OCI-M2 (cell line): Measurements from ENCODE around the gene FXYD5.

Experiments
- DNase-seq: peaks from one replicate; lab custom pipeline; 2025; ENCODE audit not compliant: unreplicated experiment; lab: John Stamatoyannopoulos, UW

The FXYD5 gene

DNA sequence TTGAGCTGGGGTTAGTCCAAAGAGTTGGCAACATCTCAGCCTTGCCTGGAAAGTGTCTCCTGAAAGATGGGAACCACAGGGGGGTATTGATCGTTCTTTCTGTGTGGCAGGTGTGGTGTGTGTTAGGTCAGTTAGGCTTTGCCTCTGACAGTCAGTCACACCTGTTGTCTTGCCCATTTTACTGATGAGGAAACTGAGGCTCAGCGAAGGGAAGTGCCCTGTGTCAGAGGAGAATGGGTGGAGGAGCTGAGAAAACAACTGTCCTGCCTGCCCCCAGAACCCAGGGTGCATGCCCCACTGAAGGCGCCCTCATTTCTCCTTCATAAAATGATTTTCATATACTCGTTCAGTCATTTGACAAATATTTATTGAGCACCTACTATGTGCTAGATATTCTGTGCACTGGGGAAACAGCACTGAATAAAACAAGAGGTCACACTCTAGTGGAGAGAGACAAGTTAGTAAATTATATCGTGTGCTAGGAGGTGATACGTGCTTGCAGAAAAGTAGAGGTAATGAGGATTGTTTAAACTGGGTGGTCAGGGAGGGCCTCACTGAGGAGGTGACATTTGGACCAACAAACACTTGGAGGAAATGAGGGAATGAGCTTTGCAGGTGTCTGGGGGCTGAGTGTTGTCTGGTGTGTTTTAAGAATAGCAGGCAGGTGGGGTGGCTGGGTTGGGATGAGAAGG lies 1.6 kb downstream of the FXYD5 start:
- DNase-seq: no peak

DNA sequence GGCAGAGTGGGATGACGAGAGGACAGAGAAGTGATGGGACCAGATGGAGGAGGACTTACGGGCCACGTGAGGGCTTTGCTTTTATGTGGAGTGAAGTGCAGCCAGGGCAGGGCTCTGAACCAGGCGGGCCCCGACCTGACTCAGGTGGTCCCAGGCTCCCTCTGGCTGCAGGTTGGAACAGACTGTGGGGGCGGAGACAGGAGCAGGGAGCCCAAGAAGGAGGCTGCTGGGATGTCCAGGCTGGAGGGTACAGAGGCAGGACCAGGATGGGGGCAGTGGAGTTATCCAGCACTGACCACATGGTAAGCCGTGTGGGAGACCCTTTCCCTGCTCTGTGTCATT lies 2.1 kb downstream of the FXYD5 start:
- no peak for DNase-seq

DNA sequence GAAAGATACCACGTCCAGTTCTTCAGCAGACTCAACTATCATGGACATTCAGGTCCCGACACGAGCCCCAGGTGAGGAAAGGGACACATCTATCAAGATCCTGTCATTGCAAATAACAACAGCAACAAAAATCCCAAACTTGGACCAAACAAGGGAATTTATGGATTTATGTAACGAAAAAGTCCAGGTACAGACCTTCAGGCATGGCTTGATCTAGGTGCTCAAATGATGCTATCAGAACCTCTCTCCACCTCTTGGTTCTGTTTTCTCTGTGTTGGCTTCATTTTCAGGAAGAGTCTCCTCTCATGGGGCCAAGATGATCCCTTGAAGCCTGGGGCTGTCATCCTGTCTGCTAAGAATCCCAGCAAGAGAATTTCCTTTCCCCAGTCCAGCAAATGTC lies 2.9 kb downstream of the FXYD5 start:
- no peak for DNase-seq

DNA sequence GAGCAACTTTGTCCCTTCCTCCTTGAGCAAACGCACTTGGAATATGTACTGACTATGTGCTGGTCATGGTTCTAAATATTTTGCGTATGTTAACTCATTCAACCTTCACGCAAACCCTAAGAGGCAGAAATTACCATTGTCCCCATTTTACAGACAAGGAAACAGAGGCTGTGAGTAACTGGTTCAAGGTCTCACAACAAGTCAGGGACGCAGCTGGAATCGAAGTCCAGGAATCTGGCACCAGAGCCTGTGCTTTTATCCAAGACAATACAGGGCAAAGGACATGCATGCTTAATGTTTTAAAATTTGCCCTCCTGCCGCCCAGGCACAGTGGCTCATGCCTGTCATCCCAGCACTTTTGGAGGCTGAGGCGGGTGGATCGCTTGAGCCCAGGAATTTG lies 5.1 kb downstream of the FXYD5 start:
- DNase-seq: no peak

DNA sequence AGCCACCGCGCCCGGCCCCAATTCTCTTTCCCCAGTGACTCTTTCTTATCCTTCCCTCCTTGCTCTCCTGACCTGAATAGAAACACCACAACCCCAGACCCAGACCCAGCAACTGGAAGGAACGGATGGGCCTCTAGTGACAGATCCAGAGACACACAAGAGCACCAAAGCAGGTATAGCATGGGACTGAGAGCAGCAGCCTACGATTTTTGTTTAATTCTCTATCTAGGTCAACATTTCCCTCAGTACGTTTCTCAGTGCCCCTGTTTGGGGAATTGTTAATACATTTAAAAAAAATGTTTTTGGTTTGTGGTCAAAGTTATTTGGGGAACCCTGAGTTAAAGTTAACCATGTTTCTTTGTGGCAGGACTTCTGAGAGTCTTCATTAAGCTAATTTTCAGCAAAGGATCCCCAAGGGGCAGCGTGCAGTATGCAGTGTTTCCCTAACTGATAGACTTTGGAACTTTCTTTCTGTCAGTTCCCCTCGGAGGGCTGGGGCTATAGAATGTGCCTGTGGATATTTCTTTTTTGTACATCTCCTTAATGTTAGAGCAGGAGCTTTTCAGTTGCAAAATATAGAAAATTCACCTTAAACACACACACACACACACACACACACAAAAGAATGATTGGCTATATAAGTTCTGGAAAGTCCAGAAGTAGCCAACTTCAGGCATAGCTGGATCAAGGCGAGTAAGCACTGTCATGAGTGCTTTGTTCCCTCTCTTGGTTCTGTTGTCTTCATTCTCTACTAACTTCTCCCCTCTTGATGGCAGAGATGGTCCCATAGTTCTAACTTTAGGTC lies 6.3 kb downstream of the FXYD5 start:
- no peak for DNase-seq

DNA sequence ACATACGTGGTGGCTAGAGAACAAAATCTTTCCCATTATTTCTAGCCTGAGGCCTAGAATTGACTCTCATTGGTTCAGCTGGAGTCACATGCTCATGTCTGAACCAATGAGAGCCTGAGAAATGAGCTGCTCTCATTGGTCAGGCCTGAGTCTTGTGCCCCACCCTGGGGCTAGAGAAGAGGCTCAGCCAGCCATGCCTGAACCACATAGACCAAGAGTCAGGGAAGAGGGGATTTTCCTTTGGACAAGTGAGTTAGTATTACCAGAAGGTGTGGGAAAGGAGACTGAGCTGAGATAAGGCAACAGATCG lies 6.9 kb downstream of the FXYD5 start:
- no peak for DNase-seq

DNA sequence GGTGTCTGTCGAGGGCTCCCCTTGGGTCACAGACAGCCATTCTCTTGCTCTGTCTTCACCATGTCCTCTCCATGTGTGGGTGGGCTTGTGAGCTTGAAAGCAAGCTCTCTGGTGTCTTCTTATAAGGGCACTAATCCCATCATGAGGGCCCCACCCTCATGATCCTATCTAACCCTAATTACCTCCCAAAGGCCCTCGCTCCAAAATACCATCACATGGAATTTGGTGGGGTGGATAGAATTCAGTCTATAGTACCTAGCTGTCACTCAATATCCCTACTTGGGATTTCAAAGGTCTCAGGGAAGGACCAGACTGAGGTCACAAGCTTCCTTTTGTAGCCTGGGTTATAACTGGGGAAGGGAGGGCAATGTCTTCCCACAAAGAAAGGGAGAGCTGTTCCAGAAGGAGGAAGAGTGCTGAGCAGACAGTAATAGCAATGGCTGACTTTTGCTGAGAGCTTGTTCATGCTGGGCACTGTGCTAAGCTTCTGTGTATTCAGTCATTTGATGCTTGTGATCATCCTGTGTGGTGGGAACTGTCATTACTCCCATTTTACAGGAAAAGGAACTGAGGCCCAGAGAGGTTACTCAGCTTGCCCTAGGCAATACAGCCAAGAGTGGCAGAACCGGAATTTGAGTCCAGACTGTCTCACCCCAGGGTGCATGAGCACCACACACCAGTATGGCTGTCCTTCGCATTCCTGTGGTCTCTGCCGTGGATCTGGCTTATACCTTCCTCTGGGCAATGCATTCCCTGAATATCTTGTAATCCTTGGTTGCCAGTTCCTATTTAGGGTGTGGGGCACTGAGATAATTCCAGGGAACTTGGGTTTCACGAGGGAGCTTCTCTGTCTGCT lies 8.2 kb downstream of the FXYD5 start:
- no peak for DNase-seq

DNA sequence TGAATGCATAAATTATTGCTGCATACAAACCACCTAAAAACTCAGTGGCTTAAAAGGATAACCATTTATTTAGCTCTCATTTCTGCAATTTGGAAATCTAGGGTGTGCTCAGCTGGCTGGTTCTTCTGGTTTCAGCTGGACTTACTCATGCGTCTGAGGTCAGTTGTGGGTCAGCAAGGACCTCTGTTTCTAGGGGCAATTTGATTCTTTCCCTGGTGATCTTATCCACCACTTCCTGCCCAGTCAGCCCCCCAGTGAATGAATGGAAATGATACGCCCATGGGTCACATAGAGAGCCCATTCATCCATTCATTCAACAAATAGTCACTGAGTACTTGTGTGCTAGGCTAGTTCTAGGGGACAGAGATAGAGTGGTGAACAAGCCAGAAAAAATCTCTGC lies 9.9 kb downstream of the FXYD5 start:
- no peak for DNase-seq

DNA sequence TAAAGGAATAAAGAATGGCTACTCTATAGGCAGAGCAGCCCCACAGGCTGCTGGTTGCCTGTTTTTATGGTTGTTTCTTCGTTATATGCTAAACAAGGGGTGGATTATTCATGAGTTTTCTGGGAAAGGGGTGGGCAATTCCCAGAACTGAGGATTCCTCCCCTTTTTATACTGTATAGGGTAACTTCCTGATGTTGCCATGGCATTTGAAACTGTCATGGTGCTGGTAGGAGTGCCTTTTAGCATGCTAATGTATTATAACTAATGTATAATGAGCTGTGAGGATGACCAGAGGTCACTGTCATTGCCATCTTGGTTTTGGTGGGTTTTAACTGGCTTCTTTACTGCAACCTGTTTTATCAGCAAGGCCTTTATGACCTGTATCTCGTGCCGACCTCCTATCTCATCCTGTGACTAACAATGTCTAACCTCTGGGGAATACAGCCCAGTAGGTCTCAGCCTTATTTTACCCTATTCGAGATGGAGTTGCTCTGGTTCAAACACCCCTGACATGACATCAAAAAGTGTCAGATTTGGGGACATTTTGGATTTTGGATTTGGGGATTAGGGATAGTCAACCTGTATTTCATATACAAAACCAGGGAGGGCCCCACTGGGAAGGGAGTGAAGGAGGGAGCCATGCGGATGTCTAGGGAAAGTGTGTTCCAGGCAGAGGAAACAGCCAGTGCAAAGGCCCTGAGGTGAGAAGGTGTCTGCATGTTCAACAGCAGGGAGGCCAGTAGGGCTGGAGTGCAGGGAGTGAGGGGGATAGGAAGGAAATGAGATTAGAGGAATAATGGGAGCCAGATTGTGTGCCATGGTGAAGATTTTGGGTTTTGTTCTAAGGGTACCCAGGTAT lies 10.9 kb downstream of the FXYD5 start:
- DNase-seq: no peak

DNA sequence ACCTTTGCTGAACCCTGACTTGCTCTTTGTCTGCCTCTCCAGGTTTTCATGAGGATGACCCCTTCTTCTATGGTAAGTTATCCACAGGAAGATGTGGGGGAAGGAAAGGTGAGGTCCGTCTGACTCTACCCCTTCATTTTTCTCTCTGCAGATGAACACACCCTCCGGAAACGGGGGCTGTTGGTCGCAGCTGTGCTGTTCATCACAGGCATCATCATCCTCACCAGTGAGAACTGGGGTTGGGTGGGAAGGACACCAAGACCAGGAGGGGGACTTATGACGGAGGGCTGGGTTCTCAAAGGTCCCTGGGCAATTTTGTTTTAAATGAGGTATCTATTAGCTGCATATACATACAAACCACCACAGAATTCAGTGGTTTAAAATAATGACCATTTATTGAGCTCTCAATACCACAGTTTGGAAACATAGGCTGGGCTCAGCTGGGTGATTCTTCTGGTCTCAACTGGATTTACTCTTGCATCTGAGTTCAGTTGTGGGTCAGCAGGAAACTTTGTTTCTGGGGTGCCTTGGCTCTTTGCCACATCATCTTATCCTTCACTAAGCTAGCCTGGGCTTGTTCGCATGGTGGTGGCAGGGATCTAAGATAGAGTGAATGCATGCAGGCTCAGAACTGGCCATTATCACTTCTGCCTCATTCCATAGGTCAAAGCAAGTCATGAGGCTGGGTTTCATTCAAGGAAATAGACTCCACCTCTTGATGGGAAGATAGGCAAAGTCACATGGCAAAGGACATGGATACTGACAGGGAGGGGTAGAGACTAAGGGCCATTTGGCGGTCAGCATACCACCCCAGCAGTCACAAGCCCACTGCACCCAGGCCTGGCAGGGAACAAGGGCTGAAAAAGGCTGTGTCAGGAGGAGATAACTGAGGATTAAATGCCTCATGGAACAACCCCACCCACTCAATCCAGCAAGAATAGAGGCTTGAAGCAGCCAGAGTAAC lies 11.8 kb downstream of the FXYD5 start:
- DNase-seq: peak; percentile 89

DNA sequence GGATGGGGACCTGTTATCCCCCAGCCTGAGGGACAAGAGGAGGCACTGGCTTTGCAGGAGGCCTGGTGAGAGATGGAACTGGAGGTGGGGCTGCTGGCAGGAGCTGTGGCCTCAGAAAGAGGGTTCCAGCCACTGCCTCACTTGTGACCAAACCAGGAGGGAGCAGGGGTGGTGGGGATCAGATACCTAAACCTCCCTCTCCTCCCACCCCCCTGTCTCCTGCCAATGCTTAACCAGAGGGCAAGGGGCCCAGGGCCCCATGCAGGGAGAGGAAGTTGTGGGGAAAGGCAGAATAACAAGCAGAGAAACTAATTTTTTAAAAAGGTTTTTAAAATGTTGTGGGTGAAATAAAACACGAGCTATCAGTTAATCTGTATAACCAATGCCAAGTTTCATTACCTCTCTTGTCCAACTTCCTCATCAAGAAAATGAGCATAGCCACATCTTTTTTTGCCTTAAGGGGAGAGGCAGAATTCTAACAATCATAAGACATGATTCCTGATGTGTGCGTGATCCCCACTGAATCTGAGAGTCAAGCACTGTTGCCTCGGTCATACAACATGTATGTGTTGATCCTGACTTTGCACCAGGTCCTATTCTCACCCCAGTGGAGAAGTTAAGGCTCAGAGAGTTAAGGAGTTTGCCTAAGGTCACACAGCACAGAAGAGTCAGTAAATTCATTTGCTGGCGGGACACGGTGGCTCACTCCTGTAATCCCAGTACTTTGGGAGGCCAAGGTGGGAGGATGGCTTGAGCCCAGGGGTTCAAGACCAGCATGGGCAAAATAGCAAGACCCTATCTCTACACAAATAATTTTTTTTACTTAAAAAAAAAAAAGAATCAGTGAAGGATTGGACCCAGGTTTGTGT lies 12.9 kb downstream of the FXYD5 start:
- DNase-seq: peak; percentile 87

DNA sequence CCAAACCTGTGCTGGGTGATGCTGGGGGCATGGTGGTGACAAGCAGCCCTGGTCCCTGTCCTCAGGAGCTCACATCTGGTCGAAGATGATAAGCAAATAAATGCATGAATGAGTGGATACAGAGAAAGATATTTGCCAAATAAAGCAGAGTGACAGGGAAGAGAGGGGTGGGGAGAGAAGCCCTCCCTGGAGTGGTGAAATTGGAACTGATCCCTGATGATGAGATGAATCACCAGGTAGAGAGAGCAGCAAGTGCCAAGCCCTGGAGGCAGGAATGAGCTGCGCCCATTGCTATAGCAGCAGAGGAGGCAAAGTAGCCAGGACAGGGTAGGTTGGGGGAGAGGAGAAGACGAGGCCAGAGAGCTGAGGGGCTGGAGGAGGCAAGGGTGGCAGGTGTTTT lies 13.7 kb downstream of the FXYD5 start:
- DNase-seq: no peak

DNA sequence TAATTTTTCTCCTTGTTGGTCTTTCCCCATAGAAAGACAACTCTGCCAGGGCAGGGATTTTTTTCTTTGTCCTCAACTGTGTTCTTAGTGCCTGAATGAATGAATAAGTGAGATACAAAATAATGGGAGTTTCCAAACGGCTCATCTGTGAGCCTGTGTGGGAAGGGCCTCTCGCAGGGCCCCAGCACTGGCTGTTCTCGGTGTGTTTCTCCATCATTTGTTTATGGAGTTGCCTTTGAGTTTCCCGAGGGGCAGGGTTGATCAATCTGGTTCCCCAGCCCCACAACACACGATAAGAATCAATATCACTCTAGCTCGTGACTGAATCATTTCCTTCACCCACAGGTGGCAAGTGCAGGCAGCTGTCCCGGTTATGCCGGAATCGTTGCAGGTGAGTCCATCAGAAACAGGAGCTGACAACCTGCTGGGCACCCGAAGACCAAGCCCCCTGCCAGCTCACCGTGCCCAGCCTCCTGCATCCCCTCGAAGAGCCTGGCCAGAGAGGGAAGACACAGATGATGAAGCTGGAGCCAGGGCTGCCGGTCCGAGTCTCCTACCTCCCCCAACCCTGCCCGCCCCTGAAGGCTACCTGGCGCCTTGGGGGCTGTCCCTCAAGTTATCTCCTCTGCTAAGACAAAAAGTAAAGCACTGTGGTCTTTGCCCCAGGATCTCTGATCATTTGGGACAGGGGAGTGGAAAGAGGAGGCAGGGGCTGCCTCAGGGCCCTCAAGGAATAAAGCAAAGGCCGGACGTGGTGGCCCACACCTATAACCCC lies 14.9 kb downstream of the FXYD5 start:
- no peak for DNase-seq

DNA sequence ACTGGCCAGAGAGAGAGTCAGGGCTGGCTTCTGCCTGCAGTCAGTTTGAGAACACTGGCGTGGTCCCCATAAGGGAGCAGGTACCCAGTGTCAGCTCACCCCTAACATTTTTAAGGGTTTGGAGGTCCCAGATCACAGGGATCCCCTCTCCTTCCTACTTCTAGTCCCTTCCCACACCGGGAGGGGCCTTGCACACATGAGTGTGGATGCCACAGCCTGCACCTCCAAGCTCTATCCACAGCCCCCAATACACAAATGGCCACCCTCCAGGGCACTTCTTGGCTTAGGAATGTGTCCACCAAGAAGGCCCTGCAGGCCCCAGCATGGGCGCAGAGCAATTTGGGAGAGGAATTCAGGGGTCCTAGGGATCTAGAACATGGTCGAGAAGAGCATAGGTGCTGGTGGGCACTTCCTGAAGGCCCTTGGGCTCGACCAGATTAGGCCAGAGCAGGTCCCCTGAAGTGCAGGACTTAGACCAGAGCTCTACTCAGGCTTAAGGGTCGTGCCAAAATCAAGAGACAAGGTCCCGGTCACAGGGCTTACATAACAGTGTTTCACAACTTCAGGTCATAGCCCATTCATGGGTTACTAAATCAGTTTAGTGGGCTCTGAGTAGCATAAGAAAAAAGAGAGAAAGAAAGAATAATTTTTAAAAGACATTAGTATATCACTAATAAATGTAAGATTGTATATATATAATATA lies 16.0 kb downstream of the FXYD5 start:
- no peak for DNase-seq

DNA sequence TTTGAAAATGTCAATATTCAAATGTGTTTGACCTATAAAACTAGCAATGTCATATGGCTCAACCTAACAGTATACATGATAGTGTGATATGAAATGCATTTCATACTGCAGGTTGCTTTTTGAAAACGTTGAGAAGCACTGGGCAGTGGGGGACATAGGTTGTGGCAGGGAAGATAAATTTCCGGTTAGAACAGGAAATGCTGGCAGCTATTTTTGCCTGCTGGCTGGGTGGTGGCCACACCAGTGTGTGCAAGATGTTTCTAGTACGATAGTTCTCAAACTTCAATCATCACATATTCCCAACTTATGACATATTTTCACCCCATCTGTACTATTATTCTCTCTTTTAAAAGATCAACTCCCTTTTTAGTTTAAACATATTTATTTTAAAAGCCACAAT lies 17.2 kb downstream of the FXYD5 start:
- DNase-seq: no peak

DNA sequence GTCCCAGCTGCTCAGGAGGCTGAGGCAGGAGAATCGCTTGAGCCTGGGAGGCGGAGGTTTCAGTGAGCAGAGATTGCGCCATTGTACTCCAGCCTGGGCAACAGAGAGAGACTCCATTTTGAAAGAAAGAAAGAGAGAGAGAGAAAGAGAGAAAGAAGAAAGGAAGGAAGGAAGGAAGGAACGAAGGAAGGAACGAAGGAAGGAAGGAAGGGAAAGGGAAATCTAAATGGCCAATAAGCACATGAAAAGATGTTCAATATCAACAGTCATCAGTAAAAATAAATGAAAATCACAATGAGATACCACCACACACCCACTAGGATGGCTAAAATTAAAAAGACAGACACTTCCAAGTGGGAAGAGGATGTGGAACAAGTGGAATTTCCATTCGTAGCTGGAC lies 19.7 kb downstream of the FXYD5 start:
- DNase-seq: no peak

DNA sequence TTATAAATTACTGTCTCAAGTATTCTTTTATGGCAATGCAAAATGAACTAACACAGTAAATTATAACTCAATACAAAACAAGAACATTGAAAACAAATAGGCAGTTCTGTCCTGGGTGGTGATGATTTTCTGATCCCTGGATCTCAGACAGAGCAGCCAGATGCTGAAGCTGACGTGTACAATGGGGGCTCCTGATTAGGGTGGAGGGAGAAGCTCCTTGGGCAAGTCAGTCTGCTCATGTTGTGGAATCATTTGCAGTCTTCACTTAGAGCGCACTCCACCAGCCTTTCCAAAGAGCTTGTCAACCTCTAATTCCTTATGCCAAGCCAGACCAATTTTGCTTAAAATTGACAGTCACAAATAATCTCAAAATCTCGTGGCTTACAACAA lies 21.6 kb downstream of the FXYD5 start:
- DNase-seq: no peak
